AG09309 (cell line): Measurements from ENCODE around the gene RAB5IF.
A peak's percentile ranks its signal among the peaks of the same experiment; 100 is the strongest.

Experiments
- DNase-seq: peaks from one replicate; pipeline ENCODE4 v3.0.0-alpha.2; 2010; ENCODE audit warnings: low read depth
- H3K4me3 ChIP-seq: 2 replicates; pipeline ENCODE4 v1.5.1; 2011; ENCODE audit warnings: mild to moderate bottlenecking, low read depth, low read length, moderate library complexity; ENCODE audit not compliant: control insufficient read depth
- TF ChIP-seq, protein P1 (sequence below): IDR thresholded peaks from 2 replicates; pipeline ENCODE4 v1.5.1; 2011; ENCODE audit warnings: mild to moderate bottlenecking, low read depth, low read length, inconsistent platforms; ENCODE audit not compliant: insufficient read depth, control insufficient read depth; ENCODE audit errors: missing control alignments

The RAB5IF gene

DNA sequence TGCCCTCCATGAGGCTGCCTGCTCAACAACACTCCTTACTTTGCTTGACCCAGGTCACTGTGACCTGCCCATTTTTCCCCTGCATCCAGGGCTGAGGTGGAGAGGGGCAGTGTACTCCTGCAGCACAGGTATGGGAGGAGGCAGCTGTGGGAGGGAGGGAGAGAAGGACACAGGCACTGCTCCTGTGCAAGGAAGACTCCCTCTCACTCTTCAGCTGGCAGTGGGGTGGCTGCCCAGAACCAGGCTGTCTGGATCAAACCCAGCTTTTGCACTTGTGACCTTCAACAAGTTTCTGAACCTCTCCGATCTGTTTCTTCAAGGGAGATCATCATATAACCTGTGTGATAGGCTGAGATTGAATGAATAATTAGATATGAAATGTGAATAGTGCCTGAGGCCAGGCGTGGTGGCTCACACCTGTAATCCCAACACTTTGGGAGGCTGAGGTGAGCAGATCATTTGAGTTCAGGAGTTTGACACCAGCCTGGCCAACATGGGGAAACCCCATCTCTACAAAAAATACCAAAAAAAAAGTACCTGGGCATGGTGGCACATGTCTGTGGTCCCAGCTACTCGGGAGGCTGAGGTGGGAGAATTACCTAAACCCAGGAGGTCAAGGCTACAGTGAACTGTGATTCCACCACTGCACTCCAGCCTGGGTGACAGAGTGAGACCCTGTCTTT lies 18.1 kb upstream of the RAB5IF start:
- no peak overlapping the region for H3K4me3 ChIP-seq
- TF ChIP-seq, protein P1, sequence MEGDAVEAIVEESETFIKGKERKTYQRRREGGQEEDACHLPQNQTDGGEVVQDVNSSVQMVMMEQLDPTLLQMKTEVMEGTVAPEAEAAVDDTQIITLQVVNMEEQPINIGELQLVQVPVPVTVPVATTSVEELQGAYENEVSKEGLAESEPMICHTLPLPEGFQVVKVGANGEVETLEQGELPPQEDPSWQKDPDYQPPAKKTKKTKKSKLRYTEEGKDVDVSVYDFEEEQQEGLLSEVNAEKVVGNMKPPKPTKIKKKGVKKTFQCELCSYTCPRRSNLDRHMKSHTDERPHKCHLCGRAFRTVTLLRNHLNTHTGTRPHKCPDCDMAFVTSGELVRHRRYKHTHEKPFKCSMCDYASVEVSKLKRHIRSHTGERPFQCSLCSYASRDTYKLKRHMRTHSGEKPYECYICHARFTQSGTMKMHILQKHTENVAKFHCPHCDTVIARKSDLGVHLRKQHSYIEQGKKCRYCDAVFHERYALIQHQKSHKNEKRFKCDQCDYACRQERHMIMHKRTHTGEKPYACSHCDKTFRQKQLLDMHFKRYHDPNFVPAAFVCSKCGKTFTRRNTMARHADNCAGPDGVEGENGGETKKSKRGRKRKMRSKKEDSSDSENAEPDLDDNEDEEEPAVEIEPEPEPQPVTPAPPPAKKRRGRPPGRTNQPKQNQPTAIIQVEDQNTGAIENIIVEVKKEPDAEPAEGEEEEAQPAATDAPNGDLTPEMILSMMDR, result no peak
- DNase-seq, result no peak

DNA sequence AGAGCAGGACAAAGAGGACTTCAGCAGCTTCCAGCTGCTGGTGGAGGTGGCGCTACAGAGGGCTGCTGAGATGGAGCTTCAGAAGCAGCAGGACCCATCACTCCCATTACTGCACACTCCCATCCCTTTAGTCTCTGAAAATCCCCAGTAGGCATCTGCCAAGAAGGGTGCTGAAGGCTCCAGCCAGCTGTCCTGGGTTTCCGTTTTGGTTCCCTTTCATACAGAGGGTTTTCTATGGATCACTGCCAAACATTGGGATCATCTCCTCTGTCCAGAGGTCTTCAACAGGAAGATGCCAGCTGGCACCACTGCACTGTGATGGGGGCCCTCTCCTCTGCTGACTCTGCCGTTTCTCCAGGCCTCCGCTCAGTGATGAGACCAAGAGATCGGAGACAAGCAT lies 14.3 kb upstream of the RAB5IF start:
- TF ChIP-seq, protein P1, result no peak
- H3K4me3 ChIP-seq, result no peak overlapping the region
- no peak for DNase-seq

DNA sequence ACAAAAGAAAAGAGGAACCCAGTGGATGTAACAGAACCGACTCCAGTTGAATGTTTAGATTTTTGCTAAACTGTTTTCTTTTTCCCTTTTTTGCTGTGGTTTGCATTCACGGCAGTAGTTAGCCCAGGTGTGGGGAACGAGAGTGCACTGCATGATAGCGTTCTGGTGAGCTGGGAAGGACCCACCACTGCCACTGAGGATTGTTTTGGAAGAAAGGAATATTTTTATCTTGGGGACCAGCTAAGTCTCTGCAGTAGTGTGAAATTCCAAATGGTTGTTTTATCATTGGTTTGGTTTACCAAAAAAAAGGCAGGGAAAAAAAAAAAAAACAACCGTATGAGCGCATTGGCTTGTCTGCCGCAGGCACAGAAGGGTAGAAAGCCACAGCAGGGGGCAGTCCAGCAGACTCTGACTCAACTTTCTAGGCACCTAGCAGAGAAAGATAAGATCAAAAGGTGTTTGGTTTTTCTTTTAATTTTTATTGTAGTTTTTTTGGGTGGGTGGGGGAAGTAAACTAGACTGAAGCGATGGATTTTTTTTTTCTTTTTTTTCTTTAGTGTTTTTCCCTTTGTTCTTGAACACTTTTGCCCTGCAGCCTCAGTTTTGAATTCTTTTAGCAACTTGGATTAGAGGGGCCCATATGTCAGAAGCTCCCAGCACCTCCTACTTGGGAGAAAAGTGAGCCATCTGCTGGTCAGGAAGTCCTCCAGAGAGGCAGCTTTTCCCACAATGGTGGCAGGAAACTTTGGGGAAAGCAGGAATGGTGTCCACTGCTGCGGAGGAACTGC lies 13.5 kb upstream of the RAB5IF start:
- H3K4me3 ChIP-seq, result no peak overlapping the region
- TF ChIP-seq, protein P1, result peak; percentile 75
- no peak for DNase-seq

DNA sequence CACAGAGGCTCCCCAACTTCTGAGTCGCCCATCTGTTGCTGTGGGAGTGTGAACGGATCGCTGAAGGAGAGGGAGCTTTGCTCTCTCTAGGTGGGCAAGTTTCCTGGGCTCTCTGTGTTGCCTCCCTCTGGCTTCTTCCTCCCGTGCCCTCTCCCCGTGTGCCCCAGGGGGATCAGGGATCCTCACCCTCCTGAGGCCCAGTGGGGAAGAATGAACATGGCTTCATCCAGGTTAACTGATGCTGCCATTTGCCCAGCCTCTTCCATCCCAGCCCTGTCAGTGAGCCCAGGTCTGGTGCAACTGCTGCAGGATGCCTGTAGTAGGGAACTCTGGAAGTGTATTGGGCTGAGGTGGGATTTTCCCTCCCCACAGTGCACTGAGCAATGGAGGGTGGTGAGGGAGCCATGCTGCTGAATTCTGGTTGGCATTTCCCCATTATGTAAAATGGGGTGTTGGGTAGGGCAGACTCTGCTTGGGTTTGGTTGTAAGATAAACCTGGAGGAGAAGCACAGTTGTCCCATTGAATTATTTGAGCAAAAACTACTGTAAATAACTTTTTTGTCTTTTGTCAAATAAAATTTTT lies 12.1 kb upstream of the RAB5IF start:
- no peak overlapping the region for H3K4me3 ChIP-seq
- TF ChIP-seq, protein P1, result no peak
- no peak for DNase-seq

DNA sequence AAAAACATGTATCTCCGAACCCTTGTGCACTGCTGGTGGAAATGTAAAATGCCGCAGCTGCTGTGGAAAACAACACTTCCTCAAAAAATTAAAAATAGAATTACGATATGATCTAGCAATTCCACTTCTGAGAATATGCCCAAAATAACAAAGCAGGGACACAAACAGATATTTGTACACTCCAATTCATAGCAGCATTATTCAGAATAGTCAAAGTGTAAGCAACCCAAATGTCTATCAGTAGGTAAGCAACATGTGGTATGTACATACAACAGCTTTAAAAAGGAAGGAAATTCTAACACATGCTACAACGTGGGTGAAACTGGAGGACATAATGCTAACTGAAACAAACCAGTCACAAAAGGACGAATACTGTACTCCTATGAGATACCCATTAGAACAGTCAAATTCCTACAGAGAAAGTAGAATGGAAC lies 5.7 kb upstream of the RAB5IF start:
- no peak for DNase-seq
- TF ChIP-seq, protein P1, result no peak

DNA sequence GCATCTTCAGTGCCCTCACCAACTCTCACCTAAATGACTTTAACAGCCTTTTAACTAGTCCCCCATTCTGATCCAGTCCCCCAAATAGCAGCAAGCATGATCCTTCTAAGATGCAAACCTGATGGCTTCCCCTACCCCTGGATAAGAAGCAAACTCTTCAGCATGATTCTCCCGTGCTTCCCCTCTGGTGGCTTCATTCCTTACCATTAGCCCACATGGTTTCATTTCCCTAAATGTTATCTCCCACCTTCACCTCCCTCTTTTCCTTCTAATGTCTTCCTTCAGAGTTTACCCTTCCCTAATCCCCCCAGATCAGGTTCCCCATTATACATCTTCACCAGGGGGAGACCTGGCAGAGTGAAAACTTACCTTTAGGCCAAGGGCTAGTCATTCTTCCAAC lies 4.0 kb upstream of the RAB5IF start:
- DNase-seq, result no peak
- TF ChIP-seq, protein P1, result no peak
- no peak overlapping the region for H3K4me3 ChIP-seq

More for the DNA sequence above, 5.7 kb upstream of the RAB5IF start:
- no peak overlapping the region for H3K4me3 ChIP-seq
